T-helper 1 cell (primary cell): ENCODE results near the gene SAFB.
A peak's percentile ranks its signal among the peaks of the same experiment; 100 is the strongest.
"Not testable (repeated sequence)": the region's sequence is repeated elsewhere in the genome, so short reads cannot be mapped to it uniquely, and the experiment has no call there.

ENCODE experiments used
- DNase-seq, 5 donors: peaks; one replicate each; pipeline ENCODE4 v3.0.0-alpha.2; 2012 to 2020

The SAFB gene

DNA sequence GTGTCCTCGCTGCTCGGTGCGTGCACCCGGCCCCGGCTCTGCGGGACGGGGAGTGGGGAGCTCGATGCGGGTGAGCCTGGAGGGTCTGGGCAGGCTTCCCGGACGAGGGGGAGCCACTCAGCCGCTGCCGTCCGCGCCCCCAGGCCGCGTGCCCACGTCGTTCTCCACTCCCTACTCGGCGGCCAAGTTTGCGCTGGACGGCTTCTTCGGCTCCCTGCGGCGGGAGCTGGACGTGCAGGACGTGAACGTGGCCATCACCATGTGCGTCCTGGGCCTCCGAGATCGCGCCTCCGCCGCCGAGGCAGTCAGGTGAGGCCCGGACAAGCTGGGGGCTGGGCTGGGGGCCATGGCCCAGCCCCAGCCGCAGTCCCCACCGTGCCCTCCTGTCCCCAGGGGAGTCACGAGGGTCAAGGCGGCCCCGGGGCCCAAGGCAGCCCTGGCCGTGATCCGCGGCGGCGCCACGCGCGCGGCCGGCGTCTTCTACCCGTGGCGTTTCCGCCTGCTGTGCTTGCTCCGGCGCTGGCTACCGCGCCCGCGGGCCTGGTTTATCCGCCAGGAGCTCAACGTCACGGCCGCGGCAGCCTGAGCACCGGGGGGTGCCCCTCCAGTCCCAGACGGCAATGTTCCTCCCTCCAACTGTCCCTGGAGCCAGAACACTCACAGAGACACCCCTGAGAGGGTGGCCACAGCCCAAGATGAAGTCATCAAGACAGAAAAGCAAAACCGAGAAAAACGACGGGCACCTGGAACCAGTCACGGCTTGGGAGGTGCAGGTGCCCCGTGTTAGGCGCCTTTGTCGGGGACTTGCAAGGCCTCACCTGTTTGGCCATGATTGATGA is 64.7 kb downstream of the SAFB start:
- DNase-seq: no peak

- not testable (repeated sequence) for DNase-seq
Measured at GRCh38 chr19:5688262-5688881, 65.5 kb downstream of the SAFB start.

DNA sequence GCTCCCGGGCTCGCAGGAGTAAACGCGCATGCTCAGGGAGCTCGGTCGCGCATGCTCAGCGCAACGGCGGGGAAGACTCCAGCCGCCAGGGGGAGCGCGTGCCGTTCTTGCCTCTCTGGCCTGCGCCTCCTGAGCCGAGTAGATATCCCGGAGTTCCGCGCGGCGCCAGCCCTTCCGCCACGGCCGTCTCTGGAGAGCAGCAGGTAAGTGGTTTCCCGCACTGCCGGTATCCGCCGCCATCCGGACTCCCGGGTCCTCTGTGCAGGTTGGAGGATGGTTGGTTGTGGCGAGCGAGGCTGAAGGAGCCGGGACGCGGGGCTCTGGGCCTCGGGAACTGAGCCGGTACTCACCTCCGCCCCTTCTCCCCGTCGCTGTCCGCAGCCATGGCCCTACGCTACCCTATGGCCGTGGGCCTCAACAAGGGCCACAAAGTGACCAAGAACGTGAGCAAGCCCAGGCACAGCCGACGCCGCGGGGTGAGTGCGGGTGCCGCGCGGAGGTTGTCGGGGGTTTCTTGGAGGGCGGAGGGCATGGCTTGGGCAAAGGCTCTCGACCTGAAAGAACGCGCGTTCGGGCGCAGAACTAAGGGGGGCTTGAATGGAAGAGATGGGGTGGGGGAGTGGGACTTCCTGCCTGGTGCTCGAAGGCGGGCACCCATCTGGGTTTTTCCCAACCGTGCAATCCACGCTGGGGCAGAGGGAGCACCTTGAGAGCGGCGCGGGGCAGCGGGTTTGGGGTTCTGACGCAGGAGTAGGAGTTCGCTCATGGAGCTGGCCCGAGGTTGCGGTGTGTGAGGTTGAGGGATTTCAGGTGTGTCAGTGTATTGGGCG is 67.5 kb downstream of the SAFB start, which contains the start of gene RPL36:
Gene RPL36 (plus strand): TSS at position 171 of the 830 bp plus-strand sequence. CDS start 213 bp downstream, at position 384.
- peak; percentile 95 to 98 (median 98) for DNase-seq

GRCh38 chr19:5690955-5691821 is 68.3 kb downstream of the SAFB start:
- DNase-seq: peak in 4 of 5 donors; percentile 23 to 41 (median 32)

- DNase-seq: no peak
Measured at GRCh38 chr19:5691822-5692722, 69.2 kb downstream of the SAFB start.

- DNase-seq: no peak
Measured at GRCh38 chr19:5692723-5693194, 69.9 kb downstream of the SAFB start.

GRCh38 chr19:5693195-5694166 is 70.6 kb downstream of the SAFB start:
- no peak for DNase-seq

DNA sequence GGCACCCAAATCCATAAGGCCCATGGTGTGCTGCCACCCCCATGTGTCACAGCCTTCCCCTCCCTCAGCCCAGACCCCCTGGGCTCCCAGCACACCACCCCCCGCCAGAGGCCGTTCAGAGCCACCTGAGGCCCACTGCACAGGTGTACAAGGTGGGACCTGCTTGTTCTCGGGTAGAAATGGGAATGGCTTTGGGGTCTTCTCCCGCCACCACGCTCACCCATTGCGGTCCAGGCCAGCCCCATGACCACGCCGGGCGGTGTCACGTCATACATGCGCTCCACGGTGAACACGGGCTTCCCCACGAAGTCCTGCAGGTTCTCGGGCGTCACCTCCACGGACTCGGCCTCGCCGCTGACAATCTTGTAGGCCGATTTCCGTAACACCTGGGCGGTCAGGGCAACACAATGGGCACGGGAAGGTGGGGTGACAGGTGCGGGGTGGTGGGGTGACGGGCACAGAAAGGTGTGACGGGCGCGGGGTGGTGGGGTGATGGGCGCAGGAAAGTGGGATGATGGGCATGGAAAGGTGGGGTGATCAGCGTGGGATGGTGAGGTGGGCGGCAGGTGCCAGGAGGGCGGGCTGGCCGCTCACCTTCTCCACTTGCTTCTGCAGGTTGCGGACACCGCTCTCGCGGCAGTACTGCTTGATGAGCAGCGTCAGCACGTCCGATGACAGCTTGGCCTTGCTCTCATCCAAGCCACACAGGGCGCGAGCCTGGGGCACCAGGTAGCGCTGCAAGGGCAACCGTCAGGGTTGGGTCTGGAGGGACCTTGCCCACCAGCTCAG is 71.5 kb downstream of the SAFB start:
- no peak for DNase-seq

DNA sequence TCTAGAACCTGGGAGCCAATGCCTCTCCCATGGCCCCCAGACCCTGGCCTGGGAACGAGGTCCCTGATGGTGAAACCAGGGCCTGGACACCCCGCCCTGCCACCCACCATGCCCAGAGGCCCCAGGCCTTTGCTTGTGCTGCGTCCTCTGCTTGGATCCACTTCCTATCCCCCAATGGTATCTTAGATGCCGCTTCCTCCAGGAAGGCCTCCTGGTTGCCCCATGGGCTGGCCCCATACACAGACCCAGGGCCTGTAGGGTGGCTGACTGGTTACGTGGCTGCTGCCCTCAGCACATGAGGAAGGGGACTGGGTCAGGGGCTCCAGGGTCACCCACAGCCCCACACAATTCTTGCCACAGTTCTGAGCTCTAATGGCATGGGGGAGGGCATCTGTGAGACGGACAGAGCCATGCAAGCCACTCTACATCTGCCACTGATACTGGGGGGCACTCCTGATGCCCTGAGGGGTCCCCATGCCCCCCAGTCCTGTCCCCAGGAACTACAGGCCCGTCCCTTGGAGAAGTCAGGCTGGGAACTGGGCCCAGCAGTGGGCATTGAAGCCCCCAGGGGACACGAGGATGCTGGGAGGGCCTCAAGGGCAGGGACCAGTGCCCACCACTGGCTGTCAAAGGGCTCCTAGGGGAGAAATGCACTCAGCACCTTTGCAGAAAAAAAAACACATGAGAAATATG is 72.2 kb downstream of the SAFB start:
- DNase-seq: no peak

DNA sequence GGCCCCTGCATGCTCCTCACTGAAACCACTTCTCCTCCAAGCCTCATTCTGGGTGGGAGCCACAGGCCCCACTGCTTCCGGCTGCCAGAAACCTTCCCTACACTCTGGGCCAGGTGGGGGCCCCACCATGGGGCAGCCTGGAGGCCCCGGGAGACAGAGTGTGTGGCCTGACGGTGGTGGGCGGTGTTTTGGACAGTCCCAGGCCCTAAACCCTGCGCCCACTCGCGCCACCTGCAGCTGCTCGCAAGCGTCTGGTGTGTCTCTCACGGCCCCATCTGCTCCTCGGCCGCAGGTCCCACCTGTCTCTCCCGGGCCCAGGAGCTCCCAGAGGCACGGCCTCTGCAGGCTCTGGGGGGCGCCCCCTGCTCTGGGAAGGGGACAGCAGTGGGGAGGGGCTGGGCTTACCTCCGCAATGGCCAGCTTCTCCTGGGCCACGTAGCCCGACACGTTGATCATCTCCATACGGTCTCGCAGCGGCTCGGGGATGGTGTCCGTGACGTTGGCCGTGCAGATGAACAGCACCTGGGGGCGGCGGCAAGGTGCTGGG is 72.8 kb downstream of the SAFB start:
- DNase-seq: no peak

- no peak for DNase-seq
Measured at GRCh38 chr19:5696196-5697021, 73.5 kb downstream of the SAFB start.

GRCh38 chr19:5697022-5697889 is 74.4 kb downstream of the SAFB start:
- no peak for DNase-seq

DNA sequence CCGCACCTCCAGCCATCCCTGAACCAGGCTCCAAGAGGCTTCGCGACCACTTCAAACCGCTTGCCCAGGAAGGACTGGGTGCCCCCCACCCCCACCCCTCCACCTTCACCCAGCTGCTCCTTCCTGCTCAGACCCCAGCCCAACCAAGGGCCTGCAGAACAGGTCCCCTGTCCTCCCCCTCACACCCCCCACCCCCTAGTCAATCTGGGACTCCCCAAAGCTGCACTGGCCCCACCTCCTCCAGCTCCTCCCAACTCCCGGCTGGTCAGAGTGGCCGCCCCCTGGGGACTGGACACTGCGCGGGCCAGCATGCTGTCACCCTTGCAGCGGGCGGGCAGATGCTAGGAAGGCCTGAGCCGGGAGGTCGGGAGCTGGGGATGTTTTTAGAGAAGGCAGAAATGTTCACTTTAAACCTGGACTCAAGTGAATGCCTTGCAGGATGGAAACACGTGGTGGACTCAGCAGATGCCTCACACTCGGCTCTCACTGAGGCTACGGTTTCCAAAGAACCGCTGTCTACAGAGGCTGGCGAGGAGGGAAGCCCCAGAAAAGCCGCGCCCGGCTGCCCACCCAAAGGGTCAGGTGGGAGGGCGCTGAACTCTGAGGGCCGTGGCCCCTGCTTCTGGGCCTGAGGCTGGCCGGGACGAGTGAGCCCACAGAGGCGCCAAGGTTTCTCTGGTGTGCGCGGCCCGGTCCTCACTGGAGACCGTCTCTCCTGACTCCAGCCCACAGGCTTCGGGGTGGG is 75.2 kb downstream of the SAFB start:
- no peak for DNase-seq

DNA sequence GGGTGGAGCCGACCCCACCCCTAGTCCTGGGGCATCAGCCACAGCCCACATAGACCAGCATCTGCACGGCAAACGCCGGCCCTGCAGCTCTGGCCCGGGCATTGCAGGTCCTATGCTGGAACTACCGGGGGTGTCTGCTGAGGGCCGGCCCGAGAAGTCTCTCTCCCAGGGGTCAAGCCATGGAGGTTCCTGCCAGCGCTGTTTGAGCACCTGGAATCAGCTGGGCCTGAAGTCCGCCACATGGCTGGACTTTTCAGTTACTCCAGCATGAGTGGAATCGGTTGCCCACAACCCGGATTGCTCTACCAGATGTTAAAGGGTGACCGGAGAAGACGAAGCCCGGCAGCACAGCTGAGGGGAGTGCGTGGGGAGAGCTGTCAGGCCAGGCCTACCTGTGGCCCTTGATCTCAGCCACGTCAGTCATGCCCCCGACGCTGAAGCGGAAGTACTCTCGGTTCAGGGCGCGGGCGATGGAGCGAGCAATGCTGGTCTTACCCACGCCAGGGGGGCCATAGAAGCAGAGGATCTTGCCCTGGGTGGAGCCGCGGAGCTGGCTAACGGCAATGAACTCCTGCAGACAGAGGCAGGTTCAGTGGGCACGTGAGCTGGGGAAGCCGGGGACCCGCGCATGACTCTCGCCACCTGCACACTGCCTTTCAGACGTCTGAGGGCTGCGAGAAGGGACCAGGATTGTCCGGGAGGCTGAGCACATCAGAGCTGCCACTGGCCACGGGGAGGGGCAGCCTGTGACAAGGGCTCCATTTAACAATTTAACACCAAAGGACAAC is 75.9 kb downstream of the SAFB start:
- no peak for DNase-seq
